ENCODE results near the gene KANSL1.

The KANSL1 gene

GRCh38 chr17:46031920-46032319, 161.3 kb downstream of the KANSL1 start:
- H3K4me3 ChIP-seq (replicated peaks; ENCODE audit: low read depth, low read length): no peak overlapping the region
- TF ChIP-seq, protein P1, sequence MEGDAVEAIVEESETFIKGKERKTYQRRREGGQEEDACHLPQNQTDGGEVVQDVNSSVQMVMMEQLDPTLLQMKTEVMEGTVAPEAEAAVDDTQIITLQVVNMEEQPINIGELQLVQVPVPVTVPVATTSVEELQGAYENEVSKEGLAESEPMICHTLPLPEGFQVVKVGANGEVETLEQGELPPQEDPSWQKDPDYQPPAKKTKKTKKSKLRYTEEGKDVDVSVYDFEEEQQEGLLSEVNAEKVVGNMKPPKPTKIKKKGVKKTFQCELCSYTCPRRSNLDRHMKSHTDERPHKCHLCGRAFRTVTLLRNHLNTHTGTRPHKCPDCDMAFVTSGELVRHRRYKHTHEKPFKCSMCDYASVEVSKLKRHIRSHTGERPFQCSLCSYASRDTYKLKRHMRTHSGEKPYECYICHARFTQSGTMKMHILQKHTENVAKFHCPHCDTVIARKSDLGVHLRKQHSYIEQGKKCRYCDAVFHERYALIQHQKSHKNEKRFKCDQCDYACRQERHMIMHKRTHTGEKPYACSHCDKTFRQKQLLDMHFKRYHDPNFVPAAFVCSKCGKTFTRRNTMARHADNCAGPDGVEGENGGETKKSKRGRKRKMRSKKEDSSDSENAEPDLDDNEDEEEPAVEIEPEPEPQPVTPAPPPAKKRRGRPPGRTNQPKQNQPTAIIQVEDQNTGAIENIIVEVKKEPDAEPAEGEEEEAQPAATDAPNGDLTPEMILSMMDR (IDR thresholded peaks at IDR 0.05; ENCODE audit: low read depth, low read length, missing control alignments): no peak
- DNase-seq (ENCODE audit: extremely low read depth, low read depth): no peak

DNA sequence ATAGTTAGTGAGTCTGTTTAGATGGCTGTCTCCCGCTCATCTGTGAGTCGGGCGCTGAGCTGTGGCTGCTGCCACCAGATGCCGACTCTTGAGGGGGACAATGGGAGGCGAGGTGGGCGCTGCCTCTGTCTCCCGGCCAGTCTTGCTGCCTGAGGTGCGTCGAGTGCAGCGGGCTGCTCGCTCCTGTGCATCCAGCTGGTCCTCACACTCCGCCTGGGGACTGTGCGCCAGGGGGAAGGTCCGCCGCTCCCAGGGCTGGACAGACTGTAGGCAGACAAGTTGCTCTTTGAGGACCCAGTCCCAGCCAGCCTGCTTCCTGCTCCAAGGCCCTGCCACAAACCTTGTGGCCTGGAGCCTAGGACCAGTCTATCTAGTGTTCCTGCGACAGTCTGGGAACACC, 161.8 kb downstream of the KANSL1 start:
- TF ChIP-seq, protein P1 (IDR thresholded peaks at IDR 0.05; ENCODE audit: low read depth, low read length, missing control alignments): no peak
- DNase-seq (ENCODE audit: extremely low read depth, low read depth): no peak
- H3K4me3 ChIP-seq (replicated peaks; ENCODE audit: low read depth, low read length): no peak overlapping the region

- H3K4me3 ChIP-seq (replicated peaks; ENCODE audit: low read depth, low read length): no peak overlapping the region
- TF ChIP-seq, protein P1 (IDR thresholded peaks at IDR 0.05; ENCODE audit: low read depth, low read length, missing control alignments): no peak
- DNase-seq (ENCODE audit: extremely low read depth, low read depth): no peak
Observed at GRCh38 chr17:46030752-46031151, 162.5 kb downstream of the KANSL1 start.

GRCh38 chr17:46029627-46030026, 163.6 kb downstream of the KANSL1 start:
- no peak overlapping the region for H3K4me3 ChIP-seq (replicated peaks; ENCODE audit: low read depth, low read length)
- TF ChIP-seq, protein P1 (IDR thresholded peaks at IDR 0.05; ENCODE audit: low read depth, low read length, missing control alignments): no peak
- no peak for DNase-seq (ENCODE audit: extremely low read depth, low read depth)

DNA sequence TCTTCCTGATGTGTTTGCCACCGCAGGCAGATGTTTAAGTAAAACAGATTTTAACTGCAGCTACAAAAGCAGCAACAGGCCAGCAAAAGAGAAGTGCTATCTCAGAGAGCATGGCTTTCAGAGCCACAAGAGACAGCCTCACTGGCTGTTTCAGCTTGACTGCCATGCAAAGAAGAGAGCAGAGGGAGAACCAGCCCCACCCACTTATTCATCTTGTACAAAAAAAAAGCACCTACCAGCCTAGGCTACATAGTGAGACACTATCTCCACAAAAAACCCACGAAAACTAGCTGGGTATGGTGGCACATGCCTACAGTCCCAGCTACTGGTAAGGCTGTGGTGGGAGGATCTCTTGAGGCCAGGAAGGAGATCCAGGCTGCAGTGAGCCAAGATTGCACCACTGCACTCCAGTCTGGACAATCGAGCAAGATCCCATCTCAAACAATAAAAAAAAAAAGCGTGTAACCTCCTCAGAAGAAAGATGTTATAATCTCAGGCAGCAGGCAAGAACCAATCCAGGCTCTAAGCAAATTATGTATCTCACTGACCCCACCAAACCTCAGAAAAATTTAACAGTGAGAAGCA, 164.2 kb downstream of the KANSL1 start:
- no peak for DNase-seq (ENCODE audit: extremely low read depth, low read depth)
- no peak overlapping the region for H3K4me3 ChIP-seq (replicated peaks; ENCODE audit: low read depth, low read length)
- TF ChIP-seq, protein P1 (IDR thresholded peaks at IDR 0.05; ENCODE audit: low read depth, low read length, missing control alignments): no peak

DNA sequence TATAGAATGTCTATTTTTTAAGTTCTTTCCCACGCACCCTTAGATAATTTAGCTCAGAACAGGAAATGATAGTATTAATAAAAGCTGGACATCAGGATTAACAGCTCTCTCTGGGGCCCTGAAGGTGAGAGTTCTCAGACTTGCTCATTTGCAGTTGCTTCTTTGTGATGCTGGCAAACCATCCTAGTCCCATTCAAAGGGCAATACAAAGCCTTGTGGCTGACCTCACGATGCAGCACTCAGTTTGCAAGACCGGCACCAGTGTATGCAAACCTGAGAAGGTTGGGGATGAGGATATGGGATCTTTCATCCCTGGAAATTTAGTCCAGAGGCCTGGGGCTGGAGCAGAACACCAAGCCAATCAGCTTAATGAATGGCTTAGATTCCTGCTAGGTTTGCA, 164.9 kb downstream of the KANSL1 start:
- H3K4me3 ChIP-seq (replicated peaks; ENCODE audit: low read depth, low read length): no peak overlapping the region
- DNase-seq (ENCODE audit: extremely low read depth, low read depth): no peak
- TF ChIP-seq, protein P1 (IDR thresholded peaks at IDR 0.05; ENCODE audit: low read depth, low read length, missing control alignments): no peak

DNA sequence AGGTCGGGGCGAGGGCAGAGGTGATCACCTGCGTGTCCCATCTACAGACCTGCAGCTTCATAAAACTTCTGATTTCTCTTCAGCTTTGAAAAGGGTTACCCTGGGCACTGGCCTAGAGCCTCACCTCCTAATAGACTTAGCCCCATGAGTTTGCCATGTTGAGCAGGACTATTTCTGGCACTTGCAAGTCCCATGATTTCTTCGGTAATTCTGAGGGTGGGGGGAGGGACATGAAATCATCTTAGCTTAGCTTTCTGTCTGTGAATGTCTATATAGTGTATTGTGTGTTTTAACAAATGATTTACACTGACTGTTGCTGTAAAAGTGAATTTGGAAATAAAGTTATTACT, 165.3 kb downstream of the KANSL1 start:
- TF ChIP-seq, protein P1 (IDR thresholded peaks at IDR 0.05; ENCODE audit: low read depth, low read length, missing control alignments): no peak

More for the DNA sequence above, 165.3 kb downstream of the KANSL1 start:
- H3K4me3 ChIP-seq (replicated peaks; ENCODE audit: low read depth, low read length): no peak overlapping the region
- no peak for DNase-seq (ENCODE audit: extremely low read depth, low read depth)
